ENCODE measurements around the gene BCL11B. TPM values are rescaled to one million over a fixed set of nuclear protein-coding genes. Genes with fewer than 3 reads are reported as not detected.
"Not testable (repeated sequence)": the region's sequence is repeated elsewhere in the genome, so short reads cannot be mapped to it uniquely, and the experiment has no call there.

The BCL11B gene
- total and polyA plus RNA-seq, 2 experiments from 2014 or later = 0.04 to 2.8 TPM

GRCh38 chr14:99230208-99231151 lies 41.5 kb downstream of the BCL11B start:
- TF ChIP-seq CTCF (IDR thresholded peaks at IDR 0.05; ENCODE audit: low read depth, low read length) = no peak
- H3K27me3 ChIP-seq = no peaks in the 10 kb centered on the region
- H3K27ac ChIP-seq = no peak overlapping the region
- H3K4me1 ChIP-seq (ENCODE audit: low read depth) = peaks cover 22% of the 10 kb centered on the region
- no peaks in the 10 kb centered on the region for H3K36me3 ChIP-seq
- H3K9me3 ChIP-seq (ENCODE audit: low read depth) = no peaks in the 10 kb centered on the region
- no peak for DNase-seq (ENCODE audit: low read depth in 1 of 2, low spot score in 1 of 2)
- peak overlapping the region; percentile 31 for H3K4me3 ChIP-seq

- no peak for TF ChIP-seq CTCF (IDR thresholded peaks at IDR 0.05; ENCODE audit: low read depth, low read length)
- DNase-seq (ENCODE audit: low read depth in 1 of 2, low spot score in 1 of 2) = no peak
- no peaks in the 10 kb centered on the region for H3K27me3 ChIP-seq
Measured at GRCh38 chr14:99229654-99230207, 42.3 kb downstream of the BCL11B start.

GRCh38 chr14:99228760-99229159 lies 43.2 kb downstream of the BCL11B start:
- H3K4me1 ChIP-seq (ENCODE audit: low read depth) = peaks cover 25% of the 10 kb centered on the region
- H3K4me3 ChIP-seq; H3K9me3 ChIP-seq (ENCODE audit: low read depth): not testable (repeated sequence)

More at GRCh38 chr14:99229654-99230207, 42.3 kb downstream of the BCL11B start:
- Histone ChIP-seq H3K4me1 (ENCODE audit: low read depth) (peaks cover 25% of the 10 kb centered on the region), H3K27ac (no peak overlapping the region), H3K4me3 (no peak overlapping the region), H3K36me3 (no peaks in the 10 kb centered on the region), H3K9me3 (ENCODE audit: low read depth) (no peaks in the 10 kb centered on the region)

GRCh38 chr14:99226687-99227086 lies 45.3 kb downstream of the BCL11B start:
- no peak overlapping the region for H3K27ac ChIP-seq
- H3K36me3 ChIP-seq = no peaks in the 10 kb centered on the region
- H3K4me3 ChIP-seq = no peak overlapping the region
- no peaks in the 10 kb centered on the region for H3K9me3 ChIP-seq (ENCODE audit: low read depth)
- DNase-seq (ENCODE audit: low read depth in 1 of 2, low spot score in 1 of 2) = no peak
- H3K27me3 ChIP-seq = no peaks in the 10 kb centered on the region
- H3K4me1 ChIP-seq (ENCODE audit: low read depth) = peaks cover 18% of the 10 kb centered on the region
- TF ChIP-seq CTCF (IDR thresholded peaks at IDR 0.05; ENCODE audit: low read depth, low read length) = no peak

More at GRCh38 chr14:99228760-99229159, 43.2 kb downstream of the BCL11B start:
- H3K27ac ChIP-seq; H3K27me3 ChIP-seq; DNase-seq (ENCODE audit: low read depth in 1 of 2, low spot score in 1 of 2); H3K36me3 ChIP-seq: not testable (repeated sequence)

GRCh38 chr14:99225436-99226203 lies 46.4 kb downstream of the BCL11B start:
- Histone ChIP-seq H3K36me3 (no peaks in the 10 kb centered on the region), H3K27ac (no peak overlapping the region), H3K4me3 (no peak overlapping the region), H3K27me3 (no peaks in the 10 kb centered on the region), H3K9me3 (ENCODE audit: low read depth) (no peaks in the 10 kb centered on the region), H3K4me1 (ENCODE audit: low read depth) (peaks cover 13% of the 10 kb centered on the region)
- TF ChIP-seq CTCF (IDR thresholded peaks at IDR 0.05; ENCODE audit: low read depth, low read length) = no peak
- no peak for DNase-seq (ENCODE audit: low read depth in 1 of 2, low spot score in 1 of 2)
